Measurements from ENCODE around the gene TNFRSF1A. TPM values are rescaled to one million over a fixed set of nuclear protein-coding genes. Genes with fewer than 3 reads are reported as not detected.

Gene TNFRSF1A
- total and polyA plus RNA-seq, 5 donors from 2014 or later, result 25.6 to 39.5 (median 34.0) TPM

DNA sequence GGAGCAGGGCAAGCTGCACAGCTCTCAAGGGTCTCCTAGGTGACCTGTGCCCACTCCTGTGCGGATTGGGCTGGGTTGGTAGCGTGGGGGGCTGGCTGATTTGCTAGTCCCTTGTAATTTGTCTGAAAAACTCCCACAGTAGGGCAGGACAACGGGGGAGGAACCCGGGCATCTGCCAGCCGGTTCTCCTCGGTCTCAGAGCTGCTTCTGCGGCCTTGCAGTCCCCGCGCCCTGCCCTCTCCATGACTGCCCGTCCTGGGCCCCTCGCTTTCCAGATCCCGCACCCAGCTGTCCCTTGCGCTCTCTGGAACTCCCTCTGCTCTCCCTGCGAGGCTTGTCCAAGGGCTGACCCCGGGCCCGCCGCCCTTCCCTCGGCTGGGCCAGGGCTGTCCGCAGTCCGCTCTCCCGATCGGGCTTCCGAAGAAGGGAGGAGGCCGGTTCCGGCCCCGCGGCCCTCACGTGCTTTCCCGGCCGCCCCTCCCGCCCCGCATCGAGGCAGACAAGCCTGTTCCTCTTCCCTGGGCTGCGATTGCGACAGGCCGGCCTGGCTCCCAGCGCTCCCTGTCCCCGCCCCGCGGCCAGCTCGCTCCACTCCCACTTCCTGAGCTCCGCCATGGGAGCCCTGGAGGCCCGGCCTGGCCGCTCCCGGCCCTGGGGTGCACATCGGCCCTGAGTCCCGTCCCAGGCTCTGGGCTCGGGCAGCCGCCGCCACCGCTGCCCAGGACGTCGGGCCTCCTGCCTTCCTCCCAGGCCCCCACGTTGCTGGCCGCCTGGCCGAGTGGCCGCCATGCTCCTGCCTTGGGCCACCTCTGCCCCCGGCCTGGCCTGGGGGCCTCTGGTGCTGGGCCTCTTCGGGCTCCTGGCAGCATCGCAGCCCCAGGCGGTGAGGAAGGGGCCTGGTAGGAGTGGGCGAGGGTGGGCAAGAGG is 42.0 kb upstream of the TNFRSF1A start, which contains the start of gene LTBR:
LTBR (plus strand) TSS at position 591 of the 927 bp plus-strand sequence; CDS start at position 788, 197 bp downstream.
- H3K9me3 ChIP-seq (ENCODE audit: control insufficient read depth in 2 of 2, low read length in 2 of 2), result no peaks in the 10 kb centered on the region
- Mint-ChIP-seq H3K4me3 (peak within 1 kb of the TSS in 2 of 4 donors; percentile 8 to 68), H3K4me1 (peaks cover 0 to 8% (median 0%) of the 10 kb centered on the region in 4 donors), H3K27ac (no peak within 1 kb of the TSS), H3K9me3 (peaks cover 0 to 2% (median 0%) of the 10 kb centered on the region in 7 donors), H3K27me3 (peaks cover 60% of the 10 kb centered on the region), H3K36me3 (no peaks in the 10 kb centered on the region)
- no peak within 1 kb of the TSS for H3K27ac ChIP-seq (ENCODE audit: insufficient read depth, low read length, poor library complexity, severe bottlenecking)
- ATAC-seq (ENCODE audit: low read depth in 2 of 2) (peak in 1 of 2 donors; percentile 27), DNase-seq (no peak)
- no peak within 1 kb of the TSS for H3K4me3 ChIP-seq (ENCODE audit: low read depth, low read length)
- H3K4me1 ChIP-seq (ENCODE audit: control insufficient read depth, insufficient read depth, low read length, poor library complexity, severe bottlenecking), result peaks cover 9% of the 10 kb centered on the region
- H3K27me3 ChIP-seq (ENCODE audit: control insufficient read depth, insufficient read depth, low read length), result peaks cover 12% of the 10 kb centered on the region
- no peaks in the 10 kb centered on the region for H3K36me3 ChIP-seq (ENCODE audit: control insufficient read depth, insufficient read depth, low read length)

DNA sequence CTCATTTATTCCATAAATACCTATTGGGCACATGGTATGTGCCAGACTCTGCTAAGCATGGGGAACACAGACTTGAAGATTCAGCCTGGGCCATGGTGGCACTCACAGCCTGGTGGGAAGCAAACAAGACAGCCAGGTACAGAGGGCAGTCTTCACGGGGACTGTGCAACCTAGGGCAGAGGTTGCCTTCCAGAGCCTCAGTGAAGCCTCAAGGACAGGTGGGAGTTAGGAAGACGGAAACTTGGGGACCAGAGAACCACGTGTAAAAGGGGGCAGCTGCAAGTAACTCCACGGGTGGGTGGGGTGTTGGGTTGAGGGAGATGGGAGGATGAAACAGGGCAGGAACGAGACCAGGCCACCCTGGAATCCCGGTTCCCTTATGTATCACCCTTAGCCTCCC is 41.1 kb upstream of the TNFRSF1A start:
- H3K4me1 ChIP-seq (ENCODE audit: control insufficient read depth, insufficient read depth, low read length, poor library complexity, severe bottlenecking), result peaks cover 9% of the 10 kb centered on the region
- H3K36me3 ChIP-seq (ENCODE audit: control insufficient read depth, insufficient read depth, low read length), result no peaks in the 10 kb centered on the region
- Mint-ChIP-seq H3K27ac (no peak overlapping the region), H3K27me3 (peaks cover 54% of the 10 kb centered on the region), H3K9me3 (peaks cover 0 to 2% (median 0%) of the 10 kb centered on the region in 7 donors), H3K4me3 (peak overlapping the region in 1 of 4 donors; percentile 68), H3K4me1 (peaks cover 0 to 8% (median 0%) of the 10 kb centered on the region in 4 donors), H3K36me3 (no peaks in the 10 kb centered on the region)
- H3K9me3 ChIP-seq (ENCODE audit: control insufficient read depth in 2 of 2, low read length in 2 of 2), result no peaks in the 10 kb centered on the region
- no peak overlapping the region for H3K4me3 ChIP-seq (ENCODE audit: low read depth, low read length)
- no peak for DNase-seq
- H3K27ac ChIP-seq (ENCODE audit: insufficient read depth, low read length, poor library complexity, severe bottlenecking), result no peak overlapping the region
- ATAC-seq (ENCODE audit: low read depth in 2 of 2), result no peak
- H3K27me3 ChIP-seq (ENCODE audit: control insufficient read depth, insufficient read depth, low read length), result peaks cover 12% of the 10 kb centered on the region

- H3K27ac Mint-ChIP-seq, result no peak overlapping the region
- H3K4me3 Mint-ChIP-seq, result no peak overlapping the region
- Histone ChIP-seq H3K27ac (ENCODE audit: insufficient read depth, low read length, poor library complexity, severe bottlenecking) (no peak overlapping the region), H3K4me1 (ENCODE audit: control insufficient read depth, insufficient read depth, low read length, poor library complexity, severe bottlenecking) (peaks cover 9% of the 10 kb centered on the region), H3K9me3 (ENCODE audit: control insufficient read depth in 2 of 2, low read length in 2 of 2) (no peaks in the 10 kb centered on the region), H3K36me3 (ENCODE audit: control insufficient read depth, insufficient read depth, low read length) (no peaks in the 10 kb centered on the region), H3K27me3 (ENCODE audit: control insufficient read depth, insufficient read depth, low read length) (peaks cover 12% of the 10 kb centered on the region), H3K4me3 (ENCODE audit: low read depth, low read length) (no peak overlapping the region)
- DNase-seq (no peak), ATAC-seq (ENCODE audit: low read depth in 2 of 2) (no peak)
- peaks cover 52% of the 10 kb centered on the region for H3K27me3 Mint-ChIP-seq
- no peaks in the 10 kb centered on the region for H3K36me3 Mint-ChIP-seq
- H3K4me1 Mint-ChIP-seq, result peaks cover 0 to 10% (median 2%) of the 10 kb centered on the region in 4 donors
- H3K9me3 Mint-ChIP-seq, result peaks cover 0 to 2% (median 0%) of the 10 kb centered on the region in 7 donors
These were observed 40.5 kb upstream of the TNFRSF1A start for GRCh38 chr12:6382371-6382770.

GRCh38 chr12:6380141-6381121 is 38.6 kb upstream of the TNFRSF1A start:
- peak overlapping the region in 1 of 3 donors; percentile 41 for H3K27ac Mint-ChIP-seq
- ATAC-seq (ENCODE audit: low read depth in 2 of 2) (no peak), DNase-seq (no peak)
- no peak overlapping the region for H3K4me3 ChIP-seq (ENCODE audit: low read depth, low read length)
- H3K9me3 Mint-ChIP-seq, result peaks cover 0 to 2% (median 0%) of the 10 kb centered on the region in 7 donors
- peaks cover 41% of the 10 kb centered on the region for H3K27me3 Mint-ChIP-seq
- H3K36me3 ChIP-seq (ENCODE audit: control insufficient read depth, insufficient read depth, low read length), result no peaks in the 10 kb centered on the region
- peaks cover 0 to 25% (median 8%) of the 10 kb centered on the region in 4 donors for H3K4me1 Mint-ChIP-seq
- H3K36me3 Mint-ChIP-seq, result no peaks in the 10 kb centered on the region
- H3K27ac ChIP-seq (ENCODE audit: insufficient read depth, low read length, poor library complexity, severe bottlenecking), result no peak overlapping the region
- H3K4me3 Mint-ChIP-seq, result no peak overlapping the region
- H3K9me3 ChIP-seq (ENCODE audit: control insufficient read depth in 2 of 2, low read length in 2 of 2), result no peaks in the 10 kb centered on the region
- H3K27me3 ChIP-seq (ENCODE audit: control insufficient read depth, insufficient read depth, low read length), result peaks cover 12% of the 10 kb centered on the region
- peaks cover 9% of the 10 kb centered on the region for H3K4me1 ChIP-seq (ENCODE audit: control insufficient read depth, insufficient read depth, low read length, poor library complexity, severe bottlenecking)

GRCh38 chr12:6378709-6379472 is 37.0 kb upstream of the TNFRSF1A start:
- Mint-ChIP-seq H3K4me3 (peak overlapping the region in 1 of 4 donors; percentile 15), H3K27ac (no peak overlapping the region), H3K9me3 (peaks cover 0 to 2% (median 0%) of the 10 kb centered on the region in 7 donors), H3K36me3 (no peaks in the 10 kb centered on the region), H3K4me1 (peaks cover 0 to 22% (median 8%) of the 10 kb centered on the region in 4 donors), H3K27me3 (peaks cover 31% of the 10 kb centered on the region)
- Histone ChIP-seq H3K27ac (ENCODE audit: insufficient read depth, low read length, poor library complexity, severe bottlenecking) (no peak overlapping the region), H3K4me3 (ENCODE audit: low read depth, low read length) (no peak overlapping the region), H3K4me1 (ENCODE audit: control insufficient read depth, insufficient read depth, low read length, poor library complexity, severe bottlenecking) (peaks cover 5% of the 10 kb centered on the region), H3K27me3 (ENCODE audit: control insufficient read depth, insufficient read depth, low read length) (peaks cover 12% of the 10 kb centered on the region), H3K9me3 (ENCODE audit: control insufficient read depth in 2 of 2, low read length in 2 of 2) (no peaks in the 10 kb centered on the region), H3K36me3 (ENCODE audit: control insufficient read depth, insufficient read depth, low read length) (no peaks in the 10 kb centered on the region)
- no peak for ATAC-seq (ENCODE audit: low read depth in 2 of 2)
- DNase-seq, result no peak

- Histone ChIP-seq H3K4me1 (ENCODE audit: control insufficient read depth, insufficient read depth, low read length, poor library complexity, severe bottlenecking) (no peaks in the 10 kb centered on the region), H3K27ac (ENCODE audit: insufficient read depth, low read length, poor library complexity, severe bottlenecking) (no peak overlapping the region), H3K36me3 (ENCODE audit: control insufficient read depth, insufficient read depth, low read length) (no peaks in the 10 kb centered on the region), H3K4me3 (ENCODE audit: low read depth, low read length) (no peak overlapping the region), H3K9me3 (ENCODE audit: control insufficient read depth in 2 of 2, low read length in 2 of 2) (no peaks in the 10 kb centered on the region), H3K27me3 (ENCODE audit: control insufficient read depth, insufficient read depth, low read length) (peaks cover 8% of the 10 kb centered on the region)
- H3K27me3 Mint-ChIP-seq, result peaks cover 25% of the 10 kb centered on the region
- peaks cover 0 to 2% (median 0%) of the 10 kb centered on the region in 7 donors for H3K9me3 Mint-ChIP-seq
- ATAC-seq (ENCODE audit: low read depth in 2 of 2), result no peak
- peaks cover 0 to 19% (median 11%) of the 10 kb centered on the region in 4 donors for H3K4me1 Mint-ChIP-seq
- no peak overlapping the region for H3K4me3 Mint-ChIP-seq
- H3K36me3 Mint-ChIP-seq, result no peaks in the 10 kb centered on the region
- no peak for DNase-seq
- H3K27ac Mint-ChIP-seq, result no peak overlapping the region
These were observed 35.8 kb upstream of the TNFRSF1A start for GRCh38 chr12:6377667-6377994.

Data from CD4-positive, CD25-positive, alpha-beta regulatory T cell (primary cell).